WERI-Rb-1 (cell line): ENCODE data around the gene ANO2.

ENCODE experiments used
- DNase-seq: peaks from one replicate; pipeline ENCODE4 v3.0.0-alpha.2; 2020
- H3K27ac ChIP-seq: fragments of 250-450 bp; sonication (Bioruptor Pico); 2 replicates; pipeline ENCODE4 v1.5.1; 2020; ENCODE audit warnings: mild to moderate bottlenecking, moderate library complexity
- H3K27me3 ChIP-seq: fragments of 250-450 bp; sonication (Bioruptor Pico); 2 replicates; pipeline ENCODE4 v1.5.1; 2021; ENCODE audit warnings: mild to moderate bottlenecking, low read depth, moderate library complexity; ENCODE audit not compliant: insufficient read depth, severe bottlenecking
- H3K36me3 ChIP-seq: fragments of 250-450 bp; sonication (Bioruptor Pico); 2 replicates; pipeline ENCODE4 v1.5.1; 2020; ENCODE audit warnings: mild to moderate bottlenecking, moderate library complexity
- H3K4me3 ChIP-seq: 2 replicates; pipeline ENCODE4 v1.5.1; 2011; ENCODE audit warnings: low read depth, mild to moderate bottlenecking, control low read depth, low read length
- H3K9me3 ChIP-seq: fragments of 250-450 bp; sonication (Bioruptor Pico); 2 replicates; pipeline ENCODE4 v1.5.1; 2021; ENCODE audit warnings: mild to moderate bottlenecking, moderate library complexity; ENCODE audit not compliant: severe bottlenecking
- TF ChIP-seq, protein P1 (sequence below): IDR thresholded peaks from 2 replicates; pipeline ENCODE4 v1.5.1; 2011; ENCODE audit warnings: low read depth, mild to moderate bottlenecking, control low read depth, inconsistent platforms, low read length

The ANO2 gene

DNA sequence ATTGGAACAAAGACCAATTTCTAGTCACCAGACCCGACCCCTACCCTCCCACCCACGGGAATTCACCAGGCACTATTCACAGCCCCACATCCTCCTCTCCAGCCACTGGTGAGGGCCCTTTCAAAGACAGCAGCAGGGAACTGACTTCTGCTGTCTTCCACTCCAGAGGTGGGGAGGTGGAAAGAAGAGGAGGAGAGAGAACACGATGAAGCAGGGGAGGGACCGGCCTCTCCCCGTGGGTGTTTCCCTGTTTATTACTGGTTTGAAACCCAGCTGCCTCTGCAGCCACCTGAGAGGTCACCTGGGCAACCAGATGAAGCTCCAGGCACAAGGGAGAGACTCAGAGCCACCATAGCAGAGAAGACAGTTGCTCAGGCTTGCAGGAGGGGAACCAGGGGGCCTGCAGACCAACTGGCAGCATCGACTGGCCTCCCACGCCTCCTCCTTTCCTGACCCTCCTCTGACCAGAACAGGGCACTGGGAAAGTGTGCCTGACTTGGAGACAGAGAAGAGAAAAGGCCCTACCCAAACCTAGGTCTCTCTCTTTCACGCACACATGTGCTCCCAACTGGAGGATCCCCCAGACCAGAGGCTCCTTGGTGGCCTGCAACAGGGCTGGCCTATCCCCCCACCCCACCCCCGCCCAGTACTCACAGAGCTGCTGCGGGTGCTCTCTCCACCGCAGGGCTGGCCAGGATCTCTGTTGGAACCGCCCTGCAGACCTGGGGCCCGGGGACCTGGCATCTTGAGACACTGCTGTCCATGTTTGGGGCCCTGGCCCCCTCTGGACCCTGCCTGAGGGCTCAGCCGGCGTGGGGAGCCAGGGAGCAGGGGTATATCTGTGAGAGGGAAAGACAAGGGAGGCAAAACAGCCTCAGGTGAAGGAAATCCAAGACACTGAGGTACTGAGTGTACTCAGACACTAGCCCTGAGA lies 22.8 kb downstream of the ANO2 start:
- TF ChIP-seq, protein P1, sequence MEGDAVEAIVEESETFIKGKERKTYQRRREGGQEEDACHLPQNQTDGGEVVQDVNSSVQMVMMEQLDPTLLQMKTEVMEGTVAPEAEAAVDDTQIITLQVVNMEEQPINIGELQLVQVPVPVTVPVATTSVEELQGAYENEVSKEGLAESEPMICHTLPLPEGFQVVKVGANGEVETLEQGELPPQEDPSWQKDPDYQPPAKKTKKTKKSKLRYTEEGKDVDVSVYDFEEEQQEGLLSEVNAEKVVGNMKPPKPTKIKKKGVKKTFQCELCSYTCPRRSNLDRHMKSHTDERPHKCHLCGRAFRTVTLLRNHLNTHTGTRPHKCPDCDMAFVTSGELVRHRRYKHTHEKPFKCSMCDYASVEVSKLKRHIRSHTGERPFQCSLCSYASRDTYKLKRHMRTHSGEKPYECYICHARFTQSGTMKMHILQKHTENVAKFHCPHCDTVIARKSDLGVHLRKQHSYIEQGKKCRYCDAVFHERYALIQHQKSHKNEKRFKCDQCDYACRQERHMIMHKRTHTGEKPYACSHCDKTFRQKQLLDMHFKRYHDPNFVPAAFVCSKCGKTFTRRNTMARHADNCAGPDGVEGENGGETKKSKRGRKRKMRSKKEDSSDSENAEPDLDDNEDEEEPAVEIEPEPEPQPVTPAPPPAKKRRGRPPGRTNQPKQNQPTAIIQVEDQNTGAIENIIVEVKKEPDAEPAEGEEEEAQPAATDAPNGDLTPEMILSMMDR: no peak
- Histone ChIP-seq H3K36me3 (peaks cover 42% of the 10 kb centered on the region), H3K4me3 (no peak overlapping the region), H3K9me3 (no peaks in the 10 kb centered on the region), H3K27ac (peak overlapping the region; percentile 70), H3K27me3 (no peaks in the 10 kb centered on the region)
- DNase-seq: no peak

DNA sequence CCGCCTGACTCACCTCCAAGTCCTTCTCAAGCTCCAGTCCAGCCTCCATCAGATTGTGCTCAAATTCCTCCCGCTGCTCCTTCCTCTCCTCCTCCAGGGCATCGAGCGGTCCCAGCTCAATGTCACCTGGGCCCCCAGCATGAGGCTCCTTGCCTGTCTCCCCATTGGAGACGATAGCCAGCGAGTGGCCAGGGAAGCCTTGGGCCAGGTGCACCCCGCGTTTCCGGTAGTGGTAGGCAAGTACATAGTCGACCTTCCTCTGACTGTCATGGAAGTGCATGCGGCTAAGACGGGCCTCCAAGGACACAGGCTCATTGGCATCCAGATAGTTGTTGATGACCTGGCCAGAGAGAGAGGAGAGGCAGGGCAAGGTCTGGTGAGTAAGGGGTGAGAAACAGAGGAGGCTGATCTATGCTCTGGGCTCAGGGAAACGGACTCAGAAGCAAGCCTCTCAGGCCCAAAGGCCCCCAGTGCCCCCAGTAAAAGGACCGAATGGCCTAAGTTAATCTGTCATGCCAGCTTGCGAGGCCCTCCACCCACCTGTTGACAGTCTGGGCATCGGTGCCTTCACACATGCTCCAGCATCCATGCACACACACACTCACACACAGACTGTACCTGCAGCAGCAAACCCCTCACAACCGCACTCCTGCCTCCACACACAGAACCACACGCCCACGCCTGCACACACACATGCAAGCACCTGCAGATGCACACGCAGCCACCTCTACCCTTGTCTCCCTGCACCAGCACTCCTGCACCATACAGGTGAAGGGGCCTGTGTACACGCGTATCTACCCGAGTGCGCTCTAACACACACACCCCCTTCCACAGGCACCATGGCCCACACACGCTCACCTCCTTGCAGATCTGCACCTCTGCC lies 23.8 kb downstream of the ANO2 start:
- TF ChIP-seq, protein P1: no peak
- Histone ChIP-seq H3K4me3 (no peak overlapping the region), H3K36me3 (peaks cover 46% of the 10 kb centered on the region), H3K27me3 (no peaks in the 10 kb centered on the region), H3K9me3 (no peaks in the 10 kb centered on the region), H3K27ac (no peak overlapping the region)
- no peak for DNase-seq

DNA sequence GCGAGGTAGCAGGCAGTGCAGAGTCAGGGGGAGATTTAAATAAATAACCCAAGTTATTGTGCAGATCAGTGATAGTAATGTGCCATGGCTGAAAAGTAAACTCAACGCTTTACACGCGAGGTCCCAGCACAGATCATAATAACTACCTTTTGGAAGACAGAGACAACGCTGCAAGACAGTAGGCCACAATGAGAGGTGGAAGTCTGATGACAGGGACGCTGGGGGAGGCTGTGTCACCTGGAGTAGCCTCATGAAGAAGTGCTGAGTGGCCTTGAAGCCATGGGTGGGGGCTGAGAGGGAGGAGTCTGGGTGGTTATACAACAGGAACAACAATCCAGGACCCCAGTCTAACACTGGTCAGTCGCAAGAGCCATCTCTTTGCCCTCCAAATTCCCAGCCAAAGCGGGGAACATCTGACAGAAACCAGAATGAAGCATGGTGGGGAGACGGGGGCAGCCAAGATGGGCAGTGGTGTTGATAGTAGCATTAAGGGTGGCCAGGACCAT lies 28.2 kb downstream of the ANO2 start:
- no peak for DNase-seq
- Histone ChIP-seq H3K27me3 (no peaks in the 10 kb centered on the region), H3K9me3 (no peaks in the 10 kb centered on the region), H3K36me3 (peaks cover 46% of the 10 kb centered on the region), H3K27ac (no peak overlapping the region), H3K4me3 (no peak overlapping the region)
- TF ChIP-seq, protein P1: no peak

DNA sequence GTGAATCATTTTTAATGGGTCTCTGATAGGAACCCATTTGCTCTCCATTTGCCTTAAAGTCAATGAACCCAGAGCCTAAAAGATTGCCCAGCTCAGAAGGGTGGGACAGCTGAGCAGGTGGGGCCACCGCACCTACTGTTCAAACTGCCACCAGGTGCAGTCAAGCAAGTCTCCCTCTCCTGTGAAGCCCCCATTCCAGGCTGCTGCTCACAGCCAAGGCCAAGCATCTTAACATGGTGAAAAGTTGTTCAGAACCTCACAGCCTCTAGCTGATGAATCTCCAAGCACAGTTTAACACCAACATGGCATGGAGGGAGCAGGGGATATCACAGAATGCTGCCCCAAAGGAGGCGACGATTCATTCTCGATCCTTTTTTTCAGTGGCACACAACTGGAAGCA lies 29.5 kb downstream of the ANO2 start:
- Histone ChIP-seq H3K4me3 (no peak overlapping the region), H3K27me3 (no peaks in the 10 kb centered on the region), H3K27ac (no peak overlapping the region), H3K9me3 (no peaks in the 10 kb centered on the region), H3K36me3 (peaks cover 34% of the 10 kb centered on the region)
- no peak for DNase-seq
- TF ChIP-seq, protein P1: no peak

DNA sequence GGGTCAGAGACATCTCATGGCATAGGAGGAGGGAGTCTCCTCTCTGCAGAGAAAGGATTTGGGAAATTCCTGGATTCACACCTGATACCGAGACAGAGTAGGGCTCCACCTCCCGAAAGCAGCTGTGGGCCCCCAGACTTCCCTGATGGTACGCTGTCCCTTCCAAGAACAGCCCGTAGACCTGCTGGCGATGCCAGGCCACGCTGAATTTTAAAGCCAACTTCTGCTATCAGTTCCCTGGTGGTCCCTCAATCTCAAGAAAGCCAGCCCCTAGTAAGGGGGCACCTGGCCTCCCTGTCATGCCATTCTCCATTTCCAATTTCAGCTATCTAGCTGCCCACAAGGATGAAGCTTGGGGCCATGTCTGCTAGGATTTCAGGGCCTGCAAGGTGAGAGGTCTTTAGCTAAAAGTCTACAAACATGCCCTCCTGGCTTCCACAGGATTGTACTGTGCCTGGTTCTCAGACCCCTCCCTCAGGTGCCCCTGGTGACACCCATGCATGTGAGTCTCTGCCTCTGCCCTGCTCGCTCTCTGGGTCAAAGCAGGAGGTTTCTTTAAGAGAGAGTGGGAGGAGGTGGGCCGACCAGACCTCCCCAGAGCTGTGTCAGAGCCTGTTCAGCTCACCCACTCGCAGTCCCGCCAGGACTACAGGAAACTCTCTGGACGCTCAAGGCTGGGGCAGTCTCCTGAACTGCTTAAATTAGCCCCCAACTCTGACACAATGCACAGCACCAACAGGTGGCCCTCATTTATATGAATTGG lies 30.5 kb downstream of the ANO2 start:
- H3K36me3 ChIP-seq: peaks cover 29% of the 10 kb centered on the region
- no peak overlapping the region for H3K27ac ChIP-seq
- TF ChIP-seq, protein P1: no peak
- DNase-seq: no peak
- H3K9me3 ChIP-seq: no peaks in the 10 kb centered on the region
- no peaks in the 10 kb centered on the region for H3K27me3 ChIP-seq
- no peak overlapping the region for H3K4me3 ChIP-seq
